ENCODE measurements around the gene TLE1. TPM values are rescaled to one million over a fixed set of nuclear protein-coding genes. Genes with fewer than 3 reads are reported as not detected.

TLE1 gene
- total and polyA plus RNA-seq, 9 of the 15 experiments (the other 6 are each of a cell fraction or from before 2014, with no cell fraction given), result 0.11 TPM; not detected in 8

DNA sequence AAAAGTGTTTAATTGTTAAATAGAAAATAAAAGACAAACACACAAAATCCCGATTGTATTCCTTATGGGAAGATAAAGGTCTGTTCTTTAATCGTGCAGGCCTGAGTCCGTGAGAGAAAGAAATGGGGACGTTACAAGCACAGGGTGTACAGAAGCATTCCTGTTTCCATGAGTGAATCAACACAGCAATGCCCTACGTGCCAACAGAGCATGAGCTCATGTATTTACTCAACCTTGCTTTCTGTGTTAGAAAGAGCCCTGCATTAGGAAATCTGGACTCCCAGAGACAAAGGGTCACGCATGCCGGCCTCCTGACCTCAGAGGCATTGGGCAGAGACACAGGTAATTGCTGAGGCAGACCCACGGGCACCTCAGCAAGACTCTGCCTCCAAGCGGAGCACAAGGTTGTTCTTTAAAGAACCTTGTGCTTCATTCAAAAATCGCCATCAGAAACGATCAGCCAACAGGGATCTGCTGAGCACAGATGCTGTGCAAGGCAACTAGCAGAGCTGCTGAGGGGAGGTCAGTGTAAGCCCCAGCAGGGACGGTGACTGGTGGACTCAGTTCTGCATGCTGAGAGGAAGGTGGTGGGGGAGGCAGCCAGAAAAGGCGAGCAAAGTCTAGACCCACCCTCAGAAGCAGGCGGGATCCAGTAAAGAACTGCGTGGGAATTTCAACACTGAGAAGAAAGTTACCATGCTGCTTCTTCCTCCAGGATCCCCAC is 101.0 kb downstream of the TLE1 start (continued):
- TF ChIP-seq ZBTB1 (CRISPR knock-in tag; IDR thresholded peaks at IDR 0.05; ENCODE audit: borderline replicate concordance, low read depth) (no peak), PHTF2 (CRISPR knock-in tag; IDR thresholded peaks at IDR 0.05) (no peak), CREBBP (IDR thresholded peaks at IDR 0.05; ENCODE audit: low read depth, low read length) (no peak), NCOA2 (IDR thresholded peaks at IDR 0.05; ENCODE audit: partially characterized antibody in 2 of 2) (no peak), FOXA3 (CRISPR knock-in tag; conservative IDR thresholded peaks at IDR 0.05 in 1 of 2, IDR thresholded peaks at IDR 0.05 in 1 of 2) (no peak)

DNA sequence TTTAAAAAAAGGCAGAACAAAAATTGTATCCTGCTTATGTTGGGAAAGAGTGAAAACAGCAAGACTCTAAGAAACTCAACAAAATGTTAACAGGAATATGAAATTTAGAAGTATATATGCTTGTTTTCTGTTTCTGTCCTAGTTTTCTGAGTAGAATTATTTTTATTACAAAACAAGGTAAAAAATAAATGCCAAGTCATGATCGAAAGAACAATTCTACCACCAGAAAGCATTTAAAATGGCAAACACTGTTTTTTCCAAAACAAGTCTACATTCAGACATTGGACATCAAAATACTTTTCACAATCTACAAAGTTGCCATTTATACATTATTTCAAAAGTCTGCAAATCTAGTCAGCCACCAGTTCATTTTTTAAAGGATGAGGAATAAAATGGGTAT is 102.6 kb downstream of the TLE1 start:
- Histone ChIP-seq H3K4me1 (replicated peaks in 1 of 2; ENCODE audit: control insufficient read depth in 2 of 2, insufficient read depth in 2 of 2, low read length in 2 of 2) (no peaks in the 10 kb centered on the region), H3K9me1 (ENCODE audit: control insufficient read depth, insufficient read depth, low read length) (no peaks in the 10 kb centered on the region), H4K20me1 (replicated peaks; ENCODE audit: control insufficient read depth, insufficient read depth, low read length) (no peaks in the 10 kb centered on the region), H3K79me2 (ENCODE audit: control insufficient read depth, insufficient read depth, low read length) (no peaks in the 10 kb centered on the region), H3K27me3 (ENCODE audit: control insufficient read depth in 2 of 2, insufficient read depth in 2 of 2, low read length in 2 of 2) (no peaks in the 10 kb centered on the region), H3K27ac (ENCODE audit: extremely low read depth, low read depth, low read length) (no peak overlapping the region), H3K36me3 (ENCODE audit: control insufficient read depth, insufficient read depth, low read length) (no peaks in the 10 kb centered on the region), H3K9me3 (replicated peaks; ENCODE audit: control insufficient read depth, insufficient read depth, low read depth, low read length) (no peaks in the 10 kb centered on the region), H3K9ac (ENCODE audit: insufficient read depth in 1 of 2, low read depth in 2 of 2, low read length in 2 of 2) (no peak overlapping the region), H3K4me3 (no peak overlapping the region), H2AFZ (ENCODE audit: low read depth, low read length) (no peak overlapping the region), H3K4me2 (ENCODE audit: insufficient read depth, low read length) (no peak overlapping the region)
- no peak for DNase-seq (ENCODE audit: extremely low read depth in 1 of 4, low spot score in 3 of 4)
- no peak for FAIRE-seq
- BruUV-seq (replicated peaks), result no TSS peak
- intact Hi-C loops (cut with micrococcal nuclease), result no loop called here
- WGBS (ENCODE audit: insufficient coverage, low coverage, missing lambda C conversion rate), result 0% methylated on average over 1 of the region's 1 CpG
- ChIA-PET POLR2A (no interaction called here), CTCF (ENCODE audit: low intra/inter-chr PET ratio) (no interaction called here)
- no peak for ATAC-seq
- in situ Hi-C loops (cut with MboI), result no loop called here
- no peak for TF ChIP-seq MAFK (IDR thresholded peaks at IDR 0.05; ENCODE audit: low read length)
- TF ChIP-seq, protein P1, sequence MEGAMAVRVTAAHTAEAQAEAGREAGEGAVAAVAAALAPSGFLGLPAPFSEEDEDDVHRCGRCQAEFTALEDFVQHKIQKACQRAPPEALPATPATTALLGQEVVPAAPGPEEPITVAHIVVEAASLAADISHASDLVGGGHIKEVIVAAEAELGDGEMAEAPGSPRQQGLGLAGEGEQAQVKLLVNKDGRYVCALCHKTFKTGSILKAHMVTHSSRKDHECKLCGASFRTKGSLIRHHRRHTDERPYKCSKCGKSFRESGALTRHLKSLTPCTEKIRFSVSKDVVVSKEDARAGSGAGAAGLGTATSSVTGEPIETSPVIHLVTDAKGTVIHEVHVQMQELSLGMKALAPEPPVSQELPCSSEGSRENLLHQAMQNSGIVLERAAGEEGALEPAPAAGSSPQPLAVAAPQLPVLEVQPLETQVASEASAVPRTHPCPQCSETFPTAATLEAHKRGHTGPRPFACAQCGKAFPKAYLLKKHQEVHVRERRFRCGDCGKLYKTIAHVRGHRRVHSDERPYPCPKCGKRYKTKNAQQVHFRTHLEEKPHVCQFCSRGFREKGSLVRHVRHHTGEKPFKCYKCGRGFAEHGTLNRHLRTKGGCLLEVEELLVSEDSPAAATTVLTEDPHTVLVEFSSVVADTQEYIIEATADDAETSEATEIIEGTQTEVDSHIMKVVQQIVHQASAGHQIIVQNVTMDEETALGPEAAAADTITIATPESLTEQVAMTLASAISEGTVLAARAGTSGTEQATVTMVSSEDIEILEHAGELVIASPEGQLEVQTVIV (CRISPR knock-in tag; IDR thresholded peaks at IDR 0.05; ENCODE audit: borderline replicate concordance), result no peak
- no peak for TF ChIP-seq SMAD3 (CRISPR knock-in tag; conservative IDR thresholded peaks at IDR 0.05)
- no peak for TF ChIP-seq NR1H2 (CRISPR knock-in tag; IDR thresholded peaks at IDR 0.05)
- TF ChIP-seq, protein P2, sequence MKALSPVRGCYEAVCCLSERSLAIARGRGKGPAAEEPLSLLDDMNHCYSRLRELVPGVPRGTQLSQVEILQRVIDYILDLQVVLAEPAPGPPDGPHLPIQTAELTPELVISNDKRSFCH (CRISPR knock-in tag; IDR thresholded peaks at IDR 0.05), result no peak
- TF ChIP-seq, protein P2 (tag; IDR thresholded peaks at IDR 0.05), result no peak
